HG02938 (cell line): ENCODE data around the gene VMO1.

ENCODE experiments used
- ATAC-seq: cut with Tn5 transposase; IDR thresholded peaks from one replicate; pipeline ENCODE4 v1.9.1; 2021; ENCODE audit warnings: mild to moderate bottlenecking, moderate library complexity; ENCODE audit not compliant: unreplicated experiment

Gene VMO1

GRCh38 chr17:4800462-4801196 lies 14.5 kb upstream of the VMO1 start:
- ATAC-seq = no peak

GRCh38 chr17:4796552-4796920 lies 10.4 kb upstream of the VMO1 start:
- no peak for ATAC-seq

DNA sequence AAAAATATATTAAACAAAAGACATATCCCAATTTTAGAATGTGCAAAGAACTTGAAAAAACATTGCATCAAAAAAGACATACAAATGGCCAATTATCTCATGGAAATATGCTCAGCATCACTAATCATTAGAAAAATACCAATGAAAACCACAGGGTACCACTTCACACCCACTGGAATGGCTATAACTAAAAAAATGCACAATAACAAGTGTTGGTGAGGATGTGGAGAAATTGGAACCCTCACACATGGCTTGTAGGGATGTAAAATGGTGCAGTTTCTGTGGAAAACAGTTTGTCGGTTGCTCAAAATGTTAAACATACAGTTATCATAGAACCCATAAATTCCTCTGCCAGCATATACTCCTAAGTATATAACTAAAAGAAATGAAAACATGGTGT lies 9.0 kb upstream of the VMO1 start:
- ATAC-seq = no peak

- no peak for ATAC-seq
These were observed 4.5 kb upstream of the VMO1 start for GRCh38 chr17:4790705-4791088.

DNA sequence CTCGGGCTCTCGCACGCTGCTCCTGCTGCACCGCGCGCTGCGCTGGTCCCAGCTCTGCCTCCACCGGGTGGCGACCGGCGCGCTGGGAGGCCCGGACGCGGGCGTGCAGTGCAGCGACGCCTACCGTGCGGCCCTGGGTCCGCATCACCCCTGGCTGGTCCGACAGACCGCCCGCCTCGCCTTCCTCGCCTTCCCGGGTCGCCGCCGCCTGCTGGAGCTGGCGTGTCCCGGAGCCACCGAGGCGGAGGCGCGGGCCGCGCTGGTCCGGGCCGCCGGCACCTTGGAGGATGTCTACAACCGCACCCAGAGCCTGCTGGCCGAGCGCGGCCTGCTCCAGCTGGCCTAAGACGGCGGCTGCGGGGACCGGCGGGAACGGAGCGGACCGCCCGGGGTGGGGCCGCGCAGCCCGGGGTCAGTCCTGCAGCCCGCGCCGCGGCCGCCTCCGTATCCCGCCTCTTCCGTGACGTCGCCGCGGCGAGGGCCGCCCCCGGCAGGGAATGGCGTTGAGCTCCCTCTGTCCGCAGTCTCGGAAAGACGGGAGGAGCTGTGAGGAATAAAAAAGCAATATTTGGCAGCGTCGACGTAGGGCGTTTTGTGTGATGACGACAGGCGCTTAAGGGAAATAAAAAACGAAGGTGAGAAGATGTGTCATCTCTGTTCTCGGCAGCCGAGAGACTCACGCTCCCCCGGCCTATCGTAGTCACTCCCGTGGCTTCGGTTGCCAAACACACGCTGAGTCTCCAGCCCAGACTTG lies 4.0 kb upstream of the VMO1 start:
- peak; percentile 64 for ATAC-seq

- peak; percentile 28 for ATAC-seq
These were observed 3.5 kb upstream of the VMO1 start for GRCh38 chr17:4789701-4789950.

GRCh38 chr17:4788807-4789700 lies 2.9 kb upstream of the VMO1 start, which contains the start of gene GLTPD2:
GLTPD2 (plus strand) TSS chr17:4788964; CDS start chr17:4789012, 48 bp downstream.
- no peak for ATAC-seq

DNA sequence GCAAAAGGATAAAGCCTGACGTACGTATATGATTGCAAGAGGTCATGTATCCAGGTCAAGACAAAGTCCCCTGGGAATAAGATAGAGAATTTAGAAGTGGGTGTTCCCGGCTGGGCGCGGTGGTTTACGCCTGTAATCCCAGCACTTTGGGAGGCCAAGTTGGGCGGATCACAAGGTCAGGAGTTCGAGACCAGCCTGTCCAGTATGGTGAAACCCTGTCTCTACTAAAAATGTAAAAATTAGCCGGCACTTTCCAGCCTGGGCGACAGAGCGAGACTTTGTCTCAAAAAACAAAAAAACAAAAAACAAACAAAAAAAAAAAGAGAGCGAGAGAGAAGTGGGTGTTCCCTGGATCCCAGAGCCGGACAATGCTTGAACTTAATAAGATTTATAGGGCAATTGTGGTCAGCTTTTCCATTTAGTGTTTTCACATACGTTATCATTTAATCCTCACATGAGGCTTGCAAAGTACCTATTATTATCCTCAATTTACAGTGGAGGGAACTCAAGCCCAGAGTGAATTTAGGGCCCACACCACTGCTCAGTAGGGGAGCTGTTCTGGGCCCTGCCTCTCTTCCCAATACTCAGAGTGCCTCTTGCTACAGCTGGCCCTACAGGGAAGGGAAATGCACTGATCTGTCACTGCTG lies 2.1 kb upstream of the VMO1 start:
- no peak for ATAC-seq

DNA sequence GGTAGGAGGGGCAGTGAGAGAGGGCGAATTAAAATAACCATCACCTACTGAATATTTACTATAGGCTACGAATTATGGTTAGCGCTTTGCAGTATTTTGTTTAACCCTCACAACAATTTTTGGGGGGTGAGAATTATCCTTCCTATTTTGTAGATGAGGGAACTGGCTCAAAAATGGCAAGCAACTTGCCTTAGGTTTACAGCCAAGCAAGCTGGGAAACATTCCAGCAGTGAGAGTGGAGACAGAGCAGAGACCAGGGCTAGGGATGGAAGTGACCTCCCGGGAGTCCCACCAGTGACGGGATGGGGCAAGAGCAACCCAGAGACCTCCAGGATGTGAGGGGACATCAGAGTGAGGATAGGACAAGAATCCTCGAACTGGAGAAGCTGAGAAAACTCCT lies 352 bp upstream of the VMO1 start:
- ATAC-seq = no peak

DNA sequence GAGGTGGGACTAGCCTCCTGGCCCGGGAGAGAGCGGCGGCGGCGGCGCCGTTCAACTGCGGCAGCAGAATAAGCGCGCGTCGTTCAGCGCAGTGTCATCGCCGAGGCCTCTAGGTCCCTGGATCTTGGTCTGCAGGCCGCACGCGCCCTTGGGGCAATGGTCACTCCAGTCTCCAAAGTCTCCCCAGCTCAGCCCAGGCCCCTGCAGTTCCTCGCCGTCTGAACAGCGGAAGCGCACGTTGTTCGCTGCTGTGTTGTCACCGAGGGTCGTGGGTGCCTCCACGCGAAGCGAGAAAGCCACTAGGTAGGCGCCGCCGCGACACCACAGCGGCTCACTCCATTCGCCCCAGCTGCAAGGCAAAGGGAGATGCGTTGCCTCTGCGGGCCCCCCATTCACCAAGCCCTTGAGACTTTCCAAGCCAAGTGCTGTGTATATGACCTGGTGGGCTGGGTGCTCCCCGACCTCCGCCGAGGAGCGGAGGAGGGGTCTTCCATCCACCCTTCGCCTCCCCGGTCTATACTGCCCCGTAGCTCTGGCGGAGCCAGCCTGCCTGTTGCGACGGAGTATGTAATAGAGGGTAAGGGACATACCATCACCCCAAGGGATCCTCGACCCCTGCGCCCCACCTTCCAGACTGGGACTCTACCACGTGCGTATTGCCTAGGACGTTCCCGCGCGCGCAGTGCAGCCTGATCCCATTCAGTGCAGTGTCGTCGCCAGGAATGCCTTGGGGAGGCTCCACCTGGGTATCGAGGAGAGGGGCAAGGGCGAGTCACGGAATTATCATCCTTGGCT lies 656 bp downstream of the VMO1 start:
- ATAC-seq = no peak

- no peak for ATAC-seq
These were observed 3.5 kb downstream of the VMO1 start for GRCh38 chr17:4782652-4783051.

- no peak for ATAC-seq
These were observed 5.7 kb downstream of the VMO1 start for GRCh38 chr17:4780325-4780955.

GRCh38 chr17:4777969-4778760 lies 8.0 kb downstream of the VMO1 start:
- no peak for ATAC-seq

- ATAC-seq = no peak
These were observed 13.9 kb downstream of the VMO1 start for GRCh38 chr17:4772235-4772613.

GRCh38 chr17:4771519-4772234 lies 14.5 kb downstream of the VMO1 start, which contains the start of gene TM4SF5:
TM4SF5 (plus strand) TSS chr17:4771886; CDS start chr17:4771923, 37 bp downstream.
- ATAC-seq = no peak

- no peak for ATAC-seq
These were observed 16.5 kb downstream of the VMO1 start for GRCh38 chr17:4769628-4770027.

DNA sequence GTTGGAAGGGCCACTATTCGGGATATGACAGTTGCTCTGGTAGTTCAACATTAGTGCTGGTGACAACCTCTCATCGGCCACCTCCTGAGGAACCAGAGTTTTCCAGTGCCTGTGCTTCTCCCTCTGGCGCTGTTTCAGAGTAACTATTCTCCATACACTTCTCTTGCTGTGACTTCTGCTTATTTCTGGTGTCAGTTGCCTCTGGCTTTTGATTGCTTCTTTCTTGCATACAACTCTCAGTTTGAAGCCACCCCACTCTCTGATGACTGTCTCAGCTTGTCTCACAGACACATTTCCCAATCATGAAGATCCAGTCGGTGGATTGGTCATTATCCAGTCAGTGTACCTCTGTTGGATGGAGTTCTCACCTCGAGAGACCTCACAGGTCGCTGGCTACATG lies 17.9 kb downstream of the VMO1 start:
- ATAC-seq = no peak

- no peak for ATAC-seq
These were observed 19.4 kb downstream of the VMO1 start for GRCh38 chr17:4766723-4767122.
